Neural cell (in vitro differentiated cells): ENCODE measurements around the gene NPFFR1. TPM values are rescaled to one million over a fixed set of nuclear protein-coding genes. Genes with fewer than 3 reads are reported as not detected.

Source experiments
- H2AFZ ChIP-seq: fragments of 200-600, 300-800 bp; sonication (generic), shearing (Covaris generic); 2 replicates; pipeline ENCODE4 v1.6.0; 2014; ENCODE audit warnings: low read depth, mild to moderate bottlenecking, antibody characterized with exemption, low read length, moderate library complexity
- H3F3A ChIP-seq: fragments of 200-600 bp; shearing (Covaris generic); 2 replicates; pipeline ENCODE4 v1.6.1; 2016; ENCODE audit warnings: mild to moderate bottlenecking, moderate library complexity, mixed read lengths, antibody characterized with exemption, low read length; ENCODE audit not compliant: insufficient read depth, poor library complexity, severe bottlenecking
- H3K27ac ChIP-seq: fragments of 200-600, 300-800 bp; sonication (generic), shearing (Covaris generic); 2 replicates; pipeline ENCODE4 v1.5.1; 2014; ENCODE audit warnings: mild to moderate bottlenecking, low read length, moderate library complexity
- H3K27me3 ChIP-seq: fragments of 300-800, 200-600 bp; sonication (generic), shearing (Covaris generic); 2 replicates; pipeline ENCODE4 v1.6.0; 2014; ENCODE audit warnings: mild to moderate bottlenecking, low read depth, low read length, moderate library complexity; ENCODE audit not compliant: insufficient read depth
- H3K36me3 ChIP-seq: fragments of 300-800, 200-600 bp; sonication (generic), shearing (Covaris generic); 2 replicates; pipeline ENCODE4 v1.5.1; 2014; ENCODE audit warnings: mild to moderate bottlenecking, antibody characterized with exemption, low read length, moderate library complexity; ENCODE audit not compliant: insufficient read depth
- H3K4me2 ChIP-seq: fragments of 300-800, 200-600 bp; sonication (generic), shearing (Covaris generic); 2 replicates; pipeline ENCODE4 v1.6.0; 2014; ENCODE audit warnings: mild to moderate bottlenecking, low read length
- H3K4me3 ChIP-seq: fragments of 300-800, 200-600 bp; sonication (generic), shearing (Covaris generic); 2 replicates; pipeline ENCODE4 v1.5.1; 2014; ENCODE audit warnings: mild to moderate bottlenecking, low read length, moderate library complexity
- H3K79me2 ChIP-seq: fragments of 200-600 bp; shearing (Covaris generic); replicated peaks from 2 replicates; pipeline ENCODE4 v1.6.0; 2014; ENCODE audit warnings: mild to moderate bottlenecking, low read length, moderate library complexity; ENCODE audit not compliant: insufficient read depth
- H3K9ac ChIP-seq: fragments of 300-800, 200-600 bp; sonication (generic), shearing (Covaris generic); 2 replicates; pipeline ENCODE4 v1.6.1; 2016; ENCODE audit warnings: mild to moderate bottlenecking, low read length, mixed read lengths
- H3K9me2 ChIP-seq: fragments of 200-600 bp; shearing (Covaris generic); 2 replicates; pipeline ENCODE4 v1.6.1; 2016; ENCODE audit warnings: mild to moderate bottlenecking, low read length, mixed read lengths; ENCODE audit not compliant: insufficient read depth
- H3K9me3 ChIP-seq: fragments of 200-600, 300-800 bp; sonication (generic), shearing (Covaris generic); 2 replicates; pipeline ENCODE4 v1.6.1; 2016; ENCODE audit warnings: mild to moderate bottlenecking, mixed run types, low read length, moderate library complexity, mixed read lengths
- H4K20me1 ChIP-seq: fragments of 200-600 bp; shearing (Covaris generic); 2 replicates; pipeline ENCODE4 v1.6.1; 2016; ENCODE audit warnings: mild to moderate bottlenecking, mixed run types; ENCODE audit not compliant: insufficient read depth
- CTCF ChIP-seq: fragments of 450-650 bp; IDR thresholded peaks from 2 replicates; pipeline ENCODE4 v1.5.1; 2014; ENCODE audit warnings: antibody characterized with exemption, mild to moderate bottlenecking, moderate library complexity; ENCODE audit not compliant: poor library complexity, severe bottlenecking
- EP300 ChIP-seq: fragments of 450-650 bp; conservative IDR thresholded peaks from 2 replicates; pipeline ENCODE4 v1.6.1; 2014; ENCODE audit warnings: antibody characterized with exemption, mild to moderate bottlenecking, moderate library complexity; ENCODE audit not compliant: poor library complexity, severe bottlenecking
- EZH2 ChIP-seq: fragments of 200-600, 300-800 bp; shearing (Covaris generic), sonication (generic); IDR thresholded peaks from 2 replicates; pipeline ENCODE4 v1.6.1; 2014; ENCODE audit warnings: antibody characterized with exemption, low read length, borderline replicate concordance, mild to moderate bottlenecking; ENCODE audit not compliant: insufficient read depth, poor library complexity, severe bottlenecking
- MXI1 ChIP-seq: fragments of 450-650 bp; conservative IDR thresholded peaks from 2 replicates; pipeline ENCODE4 v1.6.1; 2014; ENCODE audit warnings: antibody characterized with exemption, mild to moderate bottlenecking; ENCODE audit not compliant: poor library complexity, severe bottlenecking
- POLR2AphosphoS5 ChIP-seq: IDR thresholded peaks from 2 replicates; pipeline ENCODE4 v1.6.1; 2012
- RAD21 ChIP-seq: fragments of 450-650 bp; conservative IDR thresholded peaks from 2 replicates; pipeline ENCODE4 v1.6.1; 2014; ENCODE audit warnings: antibody characterized with exemption, mild to moderate bottlenecking, moderate library complexity
- REST ChIP-seq: IDR thresholded peaks from 2 replicates; pipeline ENCODE4 v1.6.1; 2012; ENCODE audit warnings: borderline replicate concordance
- SMC3 ChIP-seq: fragments of 450-650 bp; conservative IDR thresholded peaks from 2 replicates; pipeline ENCODE4 v1.6.1; 2014; ENCODE audit warnings: antibody characterized with exemption, mild to moderate bottlenecking, moderate library complexity; ENCODE audit not compliant: poor library complexity
- TAF1 ChIP-seq: IDR thresholded peaks from 2 replicates; pipeline ENCODE4 v1.6.1; 2012; ENCODE audit warnings: low read depth
- polyA plus RNA-seq: library from polyadenylated mRNA; depleted of rRNA; stranded (reverse); fragments of >200 nt; gene quantifications from 2 replicates; pipeline ENCODE4 v1.2.3, GENCODE V29; 2014

The NPFFR1 gene
- polyA plus RNA-seq, 1 donor from 2014 or later: 0.07 TPM

GRCh38 chr10:70306886-70307520, 23.2 kb upstream of the NPFFR1 start:
- Histone ChIP-seq H3K79me2 (no peaks in the 10 kb centered on the region), H3F3A (no peaks in the 10 kb centered on the region), H3K27ac (no peak overlapping the region), H3K9me3 (no peaks in the 10 kb centered on the region), H4K20me1 (no peaks in the 10 kb centered on the region), H3K27me3 (no peaks in the 10 kb centered on the region), H3K4me2 (no peak overlapping the region), H3K9me2 (no peaks in the 10 kb centered on the region), H3K36me3 (no peaks in the 10 kb centered on the region), H3K9ac (no peak overlapping the region), H2AFZ (no peak overlapping the region), H3K4me3 (no peak overlapping the region)
- TF ChIP-seq REST: no peak
- no peak for TF ChIP-seq EZH2
- no peak for TF ChIP-seq TAF1
- TF ChIP-seq RAD21: no peak
- no peak for TF ChIP-seq POLR2AphosphoS5
- no peak for TF ChIP-seq SMC3
- TF ChIP-seq MXI1: no peak
- no peak for TF ChIP-seq CTCF
- no peak for TF ChIP-seq EP300

- TF ChIP-seq EZH2 (no peak), CTCF (no peak), MXI1 (no peak), RAD21 (no peak), REST (no peak), TAF1 (no peak), SMC3 (no peak), EP300 (no peak), POLR2AphosphoS5 (no peak)
These were observed 22.4 kb upstream of the NPFFR1 start for GRCh38 chr10:70306181-70306705.

More at GRCh38 chr10:70306181-70306705, 22.4 kb upstream of the NPFFR1 start:
- peaks cover 1% of the 10 kb centered on the region for H3K36me3 ChIP-seq
- no peak overlapping the region for H3K27ac ChIP-seq
- no peaks in the 10 kb centered on the region for H3F3A ChIP-seq
- H2AFZ ChIP-seq: no peak overlapping the region
- H3K79me2 ChIP-seq: no peaks in the 10 kb centered on the region
- no peaks in the 10 kb centered on the region for H3K9me3 ChIP-seq
- no peaks in the 10 kb centered on the region for H4K20me1 ChIP-seq
- H3K4me3 ChIP-seq: no peak overlapping the region
- H3K4me2 ChIP-seq: no peak overlapping the region
- H3K9me2 ChIP-seq: no peaks in the 10 kb centered on the region
- H3K9ac ChIP-seq: no peak overlapping the region
- H3K27me3 ChIP-seq: no peaks in the 10 kb centered on the region
